AG04449 (cell line): ENCODE data around the gene FCMR.

ENCODE experiments used
- CTCF ChIA-PET: fragments of 350-600 bp; formaldehyde crosslinking; extraction: SDS; loops from one replicate; lab custom pipeline; 2021; ENCODE audit warnings: antibody characterized with exemption; lab: Yijun Ruan, JAX
- POLR2A ChIA-PET: fragments of 400-600, 350-600 bp; formaldehyde crosslinking; extraction: SDS; loops from one replicate; lab custom pipeline; 2020; ENCODE audit warnings: antibody characterized with exemption, inconsistent platforms; lab: Yijun Ruan, JAX
- DNase-seq: peaks from one replicate; pipeline ENCODE4 v3.0.0-alpha.2; 2010; ENCODE audit warnings: low read depth, low spot score
- H3K4me3 ChIP-seq: 2 replicates; pipeline ENCODE4 v1.5.1; 2011; ENCODE audit warnings: low read depth, mild to moderate bottlenecking, control low read depth, low read length
- TF ChIP-seq, protein P1 (sequence below): IDR thresholded peaks from one replicate; pipeline ENCODE4 v1.5.1; 2011; ENCODE audit warnings: mild to moderate bottlenecking, moderate library complexity, low read length, control low read depth, inconsistent platforms; ENCODE audit not compliant: insufficient read depth; ENCODE audit errors: missing control alignments

FCMR gene

DNA sequence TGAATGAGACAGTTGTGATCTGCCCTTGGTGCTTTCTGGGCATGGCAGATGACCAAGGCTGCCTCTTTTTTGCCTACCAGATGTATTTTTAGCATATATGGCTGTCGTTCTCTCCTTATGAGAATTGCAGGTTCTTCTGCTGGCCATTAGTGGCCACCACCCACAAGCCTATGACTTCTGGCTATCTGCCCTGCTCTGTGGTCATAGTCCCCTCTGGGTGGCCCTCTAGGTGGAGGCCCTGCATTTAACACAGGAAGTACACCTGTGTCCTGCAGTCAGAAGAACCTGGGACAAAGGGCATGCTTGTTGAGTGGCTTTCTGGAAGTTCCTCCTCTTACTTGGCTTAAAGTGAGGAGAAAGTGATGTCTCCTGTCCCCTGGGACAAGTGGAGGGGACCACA lies 42.0 kb upstream of the FCMR start:
- H3K4me3 ChIP-seq, result no peak overlapping the region
- ChIA-PET POLR2A (no interaction called here), CTCF (interaction anchor here (1.4 kb wide), 1 partner anchor 51 kb away, joined by 4 read pairs; no protein-coding TSS in a partner anchor)
- no peak for DNase-seq
- TF ChIP-seq, protein P1, sequence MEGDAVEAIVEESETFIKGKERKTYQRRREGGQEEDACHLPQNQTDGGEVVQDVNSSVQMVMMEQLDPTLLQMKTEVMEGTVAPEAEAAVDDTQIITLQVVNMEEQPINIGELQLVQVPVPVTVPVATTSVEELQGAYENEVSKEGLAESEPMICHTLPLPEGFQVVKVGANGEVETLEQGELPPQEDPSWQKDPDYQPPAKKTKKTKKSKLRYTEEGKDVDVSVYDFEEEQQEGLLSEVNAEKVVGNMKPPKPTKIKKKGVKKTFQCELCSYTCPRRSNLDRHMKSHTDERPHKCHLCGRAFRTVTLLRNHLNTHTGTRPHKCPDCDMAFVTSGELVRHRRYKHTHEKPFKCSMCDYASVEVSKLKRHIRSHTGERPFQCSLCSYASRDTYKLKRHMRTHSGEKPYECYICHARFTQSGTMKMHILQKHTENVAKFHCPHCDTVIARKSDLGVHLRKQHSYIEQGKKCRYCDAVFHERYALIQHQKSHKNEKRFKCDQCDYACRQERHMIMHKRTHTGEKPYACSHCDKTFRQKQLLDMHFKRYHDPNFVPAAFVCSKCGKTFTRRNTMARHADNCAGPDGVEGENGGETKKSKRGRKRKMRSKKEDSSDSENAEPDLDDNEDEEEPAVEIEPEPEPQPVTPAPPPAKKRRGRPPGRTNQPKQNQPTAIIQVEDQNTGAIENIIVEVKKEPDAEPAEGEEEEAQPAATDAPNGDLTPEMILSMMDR, result no peak

GRCh38 chr1:206963119-206963712 lies 41.5 kb upstream of the FCMR start:
- CTCF ChIA-PET, result interaction anchor here (1.4 to 2.6 kb wide), 2 partner anchors 20 to 51 kb away, joined by 4 to 8 read pairs; no protein-coding TSS in a partner anchor
- POLR2A ChIA-PET, result no interaction called here
- DNase-seq, result peak; percentile 7
- H3K4me3 ChIP-seq, result no peak overlapping the region
- TF ChIP-seq, protein P1, result no peak

DNA sequence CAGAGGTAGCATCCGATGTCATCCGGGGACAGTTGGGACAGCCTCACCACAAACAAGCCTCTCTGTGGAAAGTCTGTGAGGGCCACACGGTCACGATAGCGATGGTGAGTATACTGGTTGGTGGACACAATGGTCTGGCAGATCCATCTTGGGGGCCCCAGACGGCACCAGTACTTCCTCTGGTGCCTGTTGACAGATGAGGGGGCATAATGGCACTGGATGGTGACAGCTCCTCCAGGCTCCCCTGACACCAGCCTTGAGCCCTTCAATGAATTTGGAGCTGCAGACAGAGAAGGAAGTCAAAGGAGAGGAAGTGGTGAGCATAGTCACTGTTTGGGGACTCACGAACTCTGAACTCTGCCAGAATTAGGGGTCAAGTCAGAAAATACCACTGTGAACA lies 40.5 kb upstream of the FCMR start:
- POLR2A ChIA-PET, result no interaction called here
- H3K4me3 ChIP-seq, result no peak overlapping the region
- TF ChIP-seq, protein P1, result no peak
- no peak for DNase-seq
- CTCF ChIA-PET, result interaction anchor here (1.0 to 2.6 kb wide), 4 partner anchors 21 to 328 kb away, joined by 3 to 8 read pairs (median 4); no protein-coding TSS in a partner anchor

DNA sequence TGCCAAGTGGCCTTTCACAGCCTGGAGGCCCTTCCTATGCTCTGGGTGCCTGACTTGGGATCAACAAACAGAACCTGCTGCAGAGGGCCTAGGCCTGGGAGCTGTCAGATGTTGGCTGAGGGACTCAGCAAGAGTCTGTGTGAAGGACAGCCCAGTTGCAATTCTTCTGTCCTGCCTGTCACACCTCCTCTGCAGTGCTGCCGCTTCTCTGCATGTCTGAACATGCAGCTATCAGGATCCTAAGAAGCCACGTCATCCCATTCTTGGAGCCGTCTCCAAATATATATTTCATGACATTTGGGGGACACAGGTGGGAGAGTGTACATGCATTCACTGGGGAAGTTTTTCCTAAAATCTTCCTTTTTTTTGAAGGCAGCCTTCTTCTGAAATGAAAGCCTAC lies 39.9 kb upstream of the FCMR start:
- DNase-seq, result no peak
- CTCF ChIA-PET, result interaction anchor here (0.7 to 2.6 kb wide), 6 partner anchors 15 to 327 kb away, joined by 3 to 8 read pairs (median 4); partner anchors contain the start of gene PIGR
- TF ChIP-seq, protein P1, result no peak
- no peak overlapping the region for H3K4me3 ChIP-seq
- POLR2A ChIA-PET, result no interaction called here

DNA sequence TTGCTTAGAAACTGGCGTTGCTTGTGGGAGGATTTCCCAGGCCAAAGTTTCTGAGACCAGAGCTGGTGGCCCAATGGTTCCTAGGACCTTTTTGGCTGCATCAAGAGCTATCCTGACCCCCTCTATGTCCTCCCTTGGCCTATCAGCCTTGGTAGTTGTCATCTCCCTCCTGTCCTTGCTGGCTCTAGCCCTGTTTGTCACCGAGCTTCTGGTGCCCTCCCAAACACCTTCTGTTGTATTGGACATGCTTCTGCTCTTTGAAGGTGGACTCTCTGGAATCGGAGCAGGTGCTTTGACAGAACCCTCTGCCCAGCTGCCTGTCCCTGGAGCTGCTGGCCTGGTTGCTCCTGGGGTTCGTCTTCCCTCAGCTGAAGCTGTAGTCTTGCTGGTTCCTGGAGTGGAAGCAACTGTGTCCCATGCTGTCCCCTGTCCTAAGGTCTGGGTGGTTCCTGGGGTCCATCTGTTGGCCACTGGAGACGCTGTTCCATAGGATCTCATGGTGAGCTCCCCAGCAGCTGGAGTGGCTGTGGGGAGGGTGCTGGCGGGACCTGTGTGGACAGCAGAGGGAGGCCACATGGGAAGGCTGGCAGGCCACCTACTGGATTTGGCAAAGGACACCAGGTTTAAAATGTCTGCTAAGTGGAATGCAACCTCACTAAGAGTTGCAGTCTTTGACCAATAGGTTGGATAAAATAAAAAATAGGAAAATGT lies 39.1 kb upstream of the FCMR start:
- CTCF ChIA-PET, result interaction anchor here (0.7 to 2.6 kb wide), 5 partner anchors 14 to 226 kb away, joined by 3 to 8 read pairs (median 4); partner anchors contain the start of gene PIGR

GRCh38 chr1:206958144-206958543 lies 36.4 kb upstream of the FCMR start:
- DNase-seq, result no peak
- H3K4me3 ChIP-seq, result no peak overlapping the region
- TF ChIP-seq, protein P1, result no peak
- ChIA-PET POLR2A (no interaction called here), CTCF (interaction anchor here (0.7 to 1.5 kb wide), 3 partner anchors 14 to 294 kb away, joined by 3 to 4 read pairs (median 3); no protein-coding TSS in a partner anchor)

More for the DNA sequence above, 39.1 kb upstream of the FCMR start:
- TF ChIP-seq, protein P1, result no peak
- DNase-seq, result no peak
- POLR2A ChIA-PET, result no interaction called here
- no peak overlapping the region for H3K4me3 ChIP-seq
